ENCODE data around the gene NEUROG1.

The NEUROG1 gene

GRCh38 chr5:135489466-135490244 is 46.1 kb downstream of the NEUROG1 start:
- Histone ChIP-seq H3K27ac (no peak overlapping the region), H4K20me1 (ENCODE audit: insufficient read depth) (no peaks in the 10 kb centered on the region), H2AFZ (ENCODE audit: low read depth) (no peak overlapping the region), H3K9ac (no peak overlapping the region), H3K27me3 (ENCODE audit: insufficient read depth, low read depth) (no peaks in the 10 kb centered on the region), H3K4me1 (ENCODE audit: low read depth, poor library complexity, severe bottlenecking) (no peaks in the 10 kb centered on the region), H3K36me3 (ENCODE audit: insufficient read depth) (no peaks in the 10 kb centered on the region), H3K4me3 (IDR thresholded peaks at IDR 0.05; ENCODE audit: insufficient read depth, low read depth, low read length) (no peak overlapping the region), H3K79me2 (ENCODE audit: insufficient read depth, low read depth) (no peaks in the 10 kb centered on the region), H3K4me2 (no peak overlapping the region)
- TF ChIP-seq, protein P1, sequence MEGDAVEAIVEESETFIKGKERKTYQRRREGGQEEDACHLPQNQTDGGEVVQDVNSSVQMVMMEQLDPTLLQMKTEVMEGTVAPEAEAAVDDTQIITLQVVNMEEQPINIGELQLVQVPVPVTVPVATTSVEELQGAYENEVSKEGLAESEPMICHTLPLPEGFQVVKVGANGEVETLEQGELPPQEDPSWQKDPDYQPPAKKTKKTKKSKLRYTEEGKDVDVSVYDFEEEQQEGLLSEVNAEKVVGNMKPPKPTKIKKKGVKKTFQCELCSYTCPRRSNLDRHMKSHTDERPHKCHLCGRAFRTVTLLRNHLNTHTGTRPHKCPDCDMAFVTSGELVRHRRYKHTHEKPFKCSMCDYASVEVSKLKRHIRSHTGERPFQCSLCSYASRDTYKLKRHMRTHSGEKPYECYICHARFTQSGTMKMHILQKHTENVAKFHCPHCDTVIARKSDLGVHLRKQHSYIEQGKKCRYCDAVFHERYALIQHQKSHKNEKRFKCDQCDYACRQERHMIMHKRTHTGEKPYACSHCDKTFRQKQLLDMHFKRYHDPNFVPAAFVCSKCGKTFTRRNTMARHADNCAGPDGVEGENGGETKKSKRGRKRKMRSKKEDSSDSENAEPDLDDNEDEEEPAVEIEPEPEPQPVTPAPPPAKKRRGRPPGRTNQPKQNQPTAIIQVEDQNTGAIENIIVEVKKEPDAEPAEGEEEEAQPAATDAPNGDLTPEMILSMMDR (conservative IDR thresholded peaks at IDR 0.05; ENCODE audit: low read depth, low read length): no peak

DNA sequence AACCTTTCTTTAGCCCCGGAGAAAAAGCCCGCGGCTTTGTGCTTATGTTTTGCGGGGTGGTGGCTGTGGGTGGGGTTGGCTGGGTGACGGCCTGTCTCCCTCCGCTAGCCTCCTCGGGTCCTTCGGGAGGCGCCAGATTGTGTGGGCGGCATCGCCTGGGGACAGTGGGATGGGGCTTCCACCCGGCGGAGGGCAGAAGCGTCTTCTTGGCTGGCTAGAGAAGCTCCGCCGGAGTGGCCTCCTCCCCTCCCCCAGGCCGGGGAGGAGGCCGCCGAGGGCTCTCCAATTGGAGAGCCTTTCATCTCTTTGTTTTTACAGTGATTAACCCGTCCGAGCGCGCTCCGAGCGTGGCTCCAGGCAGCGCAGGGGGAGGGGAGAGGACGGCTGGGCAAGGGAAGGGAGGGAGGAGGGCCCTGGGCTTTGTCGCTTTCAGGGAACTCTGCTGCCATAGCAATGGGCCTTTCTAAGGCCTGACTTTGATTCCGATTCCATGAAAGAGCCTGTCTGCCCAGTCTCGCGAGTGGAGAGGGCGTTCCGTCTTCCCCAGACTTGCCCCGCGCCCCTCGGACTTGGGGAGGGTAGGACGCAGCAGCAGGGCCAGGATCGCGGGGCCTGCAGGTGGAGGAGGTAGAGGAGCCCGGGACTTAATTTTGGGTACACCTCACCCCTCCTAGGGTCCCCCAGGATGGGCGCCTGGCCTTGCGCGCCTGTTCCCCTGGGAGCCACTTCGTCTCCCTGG is 46.9 kb downstream of the NEUROG1 start:
- Histone ChIP-seq H3K27me3 (ENCODE audit: insufficient read depth, low read depth) (no peaks in the 10 kb centered on the region), H2AFZ (ENCODE audit: low read depth) (no peak overlapping the region), H3K9ac (no peak overlapping the region), H3K4me3 (IDR thresholded peaks at IDR 0.05; ENCODE audit: insufficient read depth, low read depth, low read length) (no peak overlapping the region), H3K4me1 (ENCODE audit: low read depth, poor library complexity, severe bottlenecking) (no peaks in the 10 kb centered on the region), H3K79me2 (ENCODE audit: insufficient read depth, low read depth) (no peaks in the 10 kb centered on the region), H4K20me1 (ENCODE audit: insufficient read depth) (no peaks in the 10 kb centered on the region), H3K36me3 (ENCODE audit: insufficient read depth) (no peaks in the 10 kb centered on the region), H3K27ac (no peak overlapping the region), H3K4me2 (no peak overlapping the region)
- TF ChIP-seq, protein P1 (conservative IDR thresholded peaks at IDR 0.05; ENCODE audit: low read depth, low read length): no peak

DNA sequence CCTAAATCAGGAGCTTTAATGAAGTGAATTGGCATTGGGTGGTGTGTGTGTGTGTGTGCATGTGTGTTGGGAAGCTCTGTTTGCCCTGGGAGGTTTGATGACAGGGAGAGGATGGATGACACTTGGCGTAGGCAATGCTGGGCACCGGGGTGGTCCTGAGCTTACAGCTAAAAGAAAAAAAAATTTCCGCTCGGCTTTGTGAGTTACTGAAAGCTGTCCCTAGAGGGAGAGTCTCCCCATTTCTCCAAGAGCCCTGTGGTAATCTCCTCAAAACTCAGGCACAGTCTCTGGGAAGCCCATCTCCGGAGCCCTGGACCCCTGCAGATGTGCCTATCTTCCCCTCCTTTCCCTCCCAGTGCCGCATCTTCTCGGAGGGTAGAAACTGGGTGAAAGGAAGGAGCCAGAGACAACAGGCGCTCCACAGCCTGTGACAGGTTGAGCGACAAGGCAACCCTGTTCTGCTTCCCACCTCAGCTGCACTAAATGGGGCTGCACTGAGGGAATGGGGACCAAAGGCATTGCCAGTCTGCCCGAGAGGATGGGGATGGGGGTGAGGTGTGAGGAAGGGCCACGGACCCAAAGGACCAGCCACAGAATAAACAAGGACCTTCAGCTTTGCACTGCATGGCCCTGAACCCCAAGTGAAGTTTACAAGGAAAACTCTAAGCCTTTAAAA is 47.8 kb downstream of the NEUROG1 start:
- Histone ChIP-seq H3K4me2 (no peak overlapping the region), H3K79me2 (ENCODE audit: insufficient read depth, low read depth) (no peaks in the 10 kb centered on the region), H4K20me1 (ENCODE audit: insufficient read depth) (no peaks in the 10 kb centered on the region), H3K27ac (no peak overlapping the region), H3K4me1 (ENCODE audit: low read depth, poor library complexity, severe bottlenecking) (no peaks in the 10 kb centered on the region), H3K27me3 (ENCODE audit: insufficient read depth, low read depth) (no peaks in the 10 kb centered on the region), H3K9ac (no peak overlapping the region), H3K4me3 (IDR thresholded peaks at IDR 0.05; ENCODE audit: insufficient read depth, low read depth, low read length) (no peak overlapping the region), H2AFZ (ENCODE audit: low read depth) (no peak overlapping the region), H3K36me3 (ENCODE audit: insufficient read depth) (no peaks in the 10 kb centered on the region)
- TF ChIP-seq, protein P1 (conservative IDR thresholded peaks at IDR 0.05; ENCODE audit: low read depth, low read length): no peak

DNA sequence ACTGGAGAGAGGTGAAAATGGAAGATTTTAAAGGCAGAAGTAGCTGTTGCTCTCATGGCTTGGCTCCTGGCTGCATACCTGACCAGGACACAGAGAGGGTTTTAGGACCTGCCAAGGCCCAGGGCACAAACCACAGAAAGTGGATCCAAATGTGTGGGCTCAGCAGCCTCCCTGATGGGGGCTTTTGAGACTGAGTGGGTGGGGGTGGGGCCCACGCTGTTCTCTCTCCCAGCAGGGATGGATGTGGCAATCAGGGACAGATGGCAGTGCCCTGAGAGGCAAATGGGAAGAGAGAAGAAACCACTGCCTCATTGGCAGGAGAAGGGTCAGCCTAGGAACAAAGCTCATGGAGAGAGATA is 48.7 kb downstream of the NEUROG1 start:
- no peaks in the 10 kb centered on the region for H3K4me1 ChIP-seq (ENCODE audit: low read depth, poor library complexity, severe bottlenecking)
- H3K27me3 ChIP-seq (ENCODE audit: insufficient read depth, low read depth): no peaks in the 10 kb centered on the region

More for the DNA sequence above, 48.7 kb downstream of the NEUROG1 start:
- H2AFZ ChIP-seq (ENCODE audit: low read depth): no peak overlapping the region
- H3K9ac ChIP-seq: no peak overlapping the region
- TF ChIP-seq, protein P1 (conservative IDR thresholded peaks at IDR 0.05; ENCODE audit: low read depth, low read length): no peak
- H3K4me2 ChIP-seq: no peak overlapping the region
- no peak overlapping the region for H3K27ac ChIP-seq
- no peaks in the 10 kb centered on the region for H3K79me2 ChIP-seq (ENCODE audit: insufficient read depth, low read depth)
- no peaks in the 10 kb centered on the region for H3K36me3 ChIP-seq (ENCODE audit: insufficient read depth)
- H3K4me3 ChIP-seq (IDR thresholded peaks at IDR 0.05; ENCODE audit: insufficient read depth, low read depth, low read length): no peak overlapping the region
- H4K20me1 ChIP-seq (ENCODE audit: insufficient read depth): no peaks in the 10 kb centered on the region
